ENCODE data around the gene SCN7A.
"Not testable (repeated sequence)": the region's sequence is repeated elsewhere in the genome, so short reads cannot be mapped to it uniquely, and the experiment has no call there.

SCN7A gene

GRCh38 chr2:166360426-166360825 lies 133.6 kb downstream of the SCN7A start:
- no peak for DNase-seq (ENCODE audit: low spot score)

- DNase-seq (ENCODE audit: low spot score): not testable (repeated sequence)
These were observed 136.1 kb downstream of the SCN7A start for GRCh38 chr2:166357950-166358321.

- no peak for DNase-seq (ENCODE audit: low spot score)
These were observed 136.7 kb downstream of the SCN7A start for GRCh38 chr2:166357068-166357949.

All from LoVo (cell line).